Activated CD8-positive, alpha-beta memory T cell treated with anti-CD3 and anti-CD28 coated beads, Interleukin-2, amount 50 U/mL, for 48 hours (primary cell): ENCODE results near the gene POM121C.
A peak's percentile ranks its signal among the peaks of the same experiment; 100 is the strongest.
"Not testable (repeated sequence)": the region's sequence is repeated elsewhere in the genome, so short reads cannot be mapped to it uniquely, and the experiment has no call there.

Experiments
- DNase-seq: peaks from one replicate; pipeline ENCODE4 v3.0.0-alpha.2; 2020

Gene POM121C

GRCh38 chr7:75485979-75486643 is at the start of gene POM121C:
Gene POM121C (minus strand): TSS chr7:75486299. CDS start chr7:75441496, 44,803 bp downstream.
- DNase-seq = peak; percentile 91

- peak; percentile 40 for DNase-seq
Measured at GRCh38 chr7:75534727-75535307, 48.7 kb upstream of the POM121C start.

DNA sequence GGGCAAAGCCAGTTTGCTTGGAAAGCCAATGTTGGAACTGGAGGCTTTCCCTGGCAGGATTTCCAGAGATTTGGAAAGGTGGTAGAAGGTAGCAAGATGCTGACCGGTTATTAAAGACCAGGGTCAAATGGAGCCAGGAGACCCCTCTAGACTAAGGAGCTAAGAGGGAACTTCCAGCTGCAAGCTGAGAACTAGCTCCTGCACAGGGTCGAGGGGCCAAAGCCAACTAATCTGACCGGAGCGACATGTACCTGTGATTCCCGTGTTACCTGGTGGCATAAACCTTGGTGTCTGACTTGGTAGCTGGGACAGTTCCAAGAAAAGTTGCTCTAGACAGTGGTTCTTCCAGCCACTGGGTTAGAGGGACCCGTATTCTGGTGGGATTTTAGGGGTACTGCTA is 47.8 kb upstream of the POM121C start:
- DNase-seq = peak; percentile 26

- DNase-seq = peak; percentile 7
Measured at GRCh38 chr7:75532639-75533038, 46.5 kb upstream of the POM121C start.

- DNase-seq = no peak
Measured at GRCh38 chr7:75531359-75531821, 45.3 kb upstream of the POM121C start.

DNA sequence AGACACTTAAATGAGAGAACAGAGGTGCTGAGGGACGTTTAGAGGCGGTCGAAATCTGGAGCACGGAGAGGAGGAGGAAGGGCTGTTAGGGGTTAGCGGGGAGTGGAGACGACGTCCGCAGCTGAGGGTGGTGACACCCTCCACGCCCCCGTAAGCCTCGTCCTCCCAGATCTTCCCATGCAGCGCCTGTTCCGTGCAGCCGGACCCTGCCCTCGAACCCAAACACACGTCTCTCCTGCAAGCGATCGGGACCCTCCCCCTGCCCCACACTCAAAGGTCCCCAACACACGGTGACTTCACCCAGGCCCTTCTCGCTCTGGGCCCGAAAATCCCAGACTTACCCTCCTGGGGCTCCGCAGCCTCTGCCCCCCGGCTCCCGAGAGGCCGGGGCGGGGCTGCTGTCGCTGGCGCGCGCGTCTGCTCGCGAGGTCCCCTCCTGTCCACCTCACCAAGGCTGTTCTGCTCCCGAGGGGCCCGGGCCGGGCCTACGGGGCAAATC is 41.2 kb upstream of the POM121C start:
- peak; percentile 59 for DNase-seq

- not testable (repeated sequence) for DNase-seq
Measured at GRCh38 chr7:75521727-75522126, 35.6 kb upstream of the POM121C start.

- DNase-seq = not testable (repeated sequence)
Measured at GRCh38 chr7:75518842-75519241, 32.7 kb upstream of the POM121C start.

DNA sequence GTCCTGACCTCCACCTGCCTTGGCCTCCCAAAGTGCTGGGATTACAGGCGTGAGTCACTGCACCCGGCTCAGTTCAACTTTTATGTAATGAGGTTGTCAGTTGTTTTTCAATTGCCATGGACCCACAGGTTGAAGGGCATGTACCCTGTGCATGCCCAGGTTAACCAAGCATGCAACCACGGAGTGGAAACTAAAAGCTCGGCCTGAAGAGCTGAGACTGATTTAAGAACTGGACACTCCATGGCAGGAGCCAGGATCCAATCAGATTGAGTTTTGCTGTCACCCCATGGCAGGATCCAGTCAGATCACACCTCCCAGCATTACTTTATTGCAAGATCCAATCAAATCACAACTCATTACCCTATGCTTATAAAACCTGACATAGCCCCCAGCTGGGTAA is 22.9 kb upstream of the POM121C start:
- not testable (repeated sequence) for DNase-seq

- DNase-seq = not testable (repeated sequence)
Measured at GRCh38 chr7:75492020-75492419, 5.9 kb upstream of the POM121C start, which contains the start of gene SPDYE5. Gene SPDYE5 (plus strand): TSS chr7:75492320. CDS start chr7:75494048, 1,728 bp downstream.

DNA sequence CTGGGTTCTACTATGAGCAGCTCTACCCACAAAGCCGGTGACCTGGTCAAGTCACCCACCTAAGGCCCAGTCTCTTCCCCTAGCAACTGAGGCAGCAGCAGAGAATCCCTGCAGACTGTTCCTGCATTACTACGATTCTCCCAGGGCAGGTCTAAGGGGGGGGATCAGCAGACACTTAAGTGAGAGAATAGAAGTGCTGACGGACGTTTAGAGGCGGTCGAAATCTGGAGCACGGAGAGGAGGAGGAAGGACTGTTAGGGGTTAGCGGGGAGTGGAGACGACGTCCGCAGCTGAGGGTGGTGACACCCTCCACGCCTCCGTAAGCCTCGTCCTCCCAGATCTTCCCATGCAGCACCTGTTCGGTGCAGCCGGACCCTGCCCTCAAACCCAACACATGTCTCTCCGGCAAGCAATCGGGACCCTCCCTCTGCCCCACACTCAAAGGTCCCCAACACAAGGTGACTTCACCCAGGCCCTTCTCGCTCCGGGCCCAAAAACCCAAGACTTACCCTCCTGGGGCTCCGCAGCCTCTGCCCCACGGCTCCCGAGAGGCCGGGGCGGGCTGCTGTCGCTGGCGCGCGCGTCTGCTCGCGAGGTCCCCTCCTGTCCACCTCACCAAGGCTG is 632 bp downstream of the POM121C start:
- DNase-seq = peak; percentile 60

- DNase-seq = not testable (repeated sequence)
Measured at GRCh38 chr7:75480313-75480712, 5.8 kb downstream of the POM121C start.

GRCh38 chr7:75477457-75477856 is 8.6 kb downstream of the POM121C start:
- not testable (repeated sequence) for DNase-seq

GRCh38 chr7:75470166-75470565 is 15.9 kb downstream of the POM121C start:
- DNase-seq = not testable (repeated sequence)

GRCh38 chr7:75460541-75460940 is 25.6 kb downstream of the POM121C start:
- not testable (repeated sequence) for DNase-seq

GRCh38 chr7:75458034-75458433 is 28.1 kb downstream of the POM121C start:
- DNase-seq = not testable (repeated sequence)

- not testable (repeated sequence) for DNase-seq
Measured at GRCh38 chr7:75456403-75456802, 29.7 kb downstream of the POM121C start.

- DNase-seq = not testable (repeated sequence)
Measured at GRCh38 chr7:75452494-75452955, 33.6 kb downstream of the POM121C start.

DNA sequence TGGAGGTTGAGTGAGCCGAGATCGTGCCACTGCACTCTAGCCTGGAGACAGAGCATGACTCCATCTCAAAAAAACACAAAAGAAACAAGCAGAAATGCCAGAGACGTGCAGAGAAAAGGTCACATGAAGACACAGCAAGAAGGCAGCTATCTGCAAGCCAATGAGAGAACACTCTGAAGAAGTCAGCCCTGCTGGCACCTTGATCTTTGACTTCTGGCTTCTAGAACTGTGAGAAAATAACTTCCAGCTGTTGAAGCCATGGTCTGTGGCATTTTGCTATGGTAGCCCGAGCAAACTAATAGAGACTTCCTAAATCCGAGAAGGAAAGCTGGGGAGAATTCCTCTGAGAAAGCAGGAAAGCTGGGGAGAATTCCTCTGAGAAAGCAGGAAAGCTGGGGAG is 36.2 kb downstream of the POM121C start:
- DNase-seq = not testable (repeated sequence)

DNA sequence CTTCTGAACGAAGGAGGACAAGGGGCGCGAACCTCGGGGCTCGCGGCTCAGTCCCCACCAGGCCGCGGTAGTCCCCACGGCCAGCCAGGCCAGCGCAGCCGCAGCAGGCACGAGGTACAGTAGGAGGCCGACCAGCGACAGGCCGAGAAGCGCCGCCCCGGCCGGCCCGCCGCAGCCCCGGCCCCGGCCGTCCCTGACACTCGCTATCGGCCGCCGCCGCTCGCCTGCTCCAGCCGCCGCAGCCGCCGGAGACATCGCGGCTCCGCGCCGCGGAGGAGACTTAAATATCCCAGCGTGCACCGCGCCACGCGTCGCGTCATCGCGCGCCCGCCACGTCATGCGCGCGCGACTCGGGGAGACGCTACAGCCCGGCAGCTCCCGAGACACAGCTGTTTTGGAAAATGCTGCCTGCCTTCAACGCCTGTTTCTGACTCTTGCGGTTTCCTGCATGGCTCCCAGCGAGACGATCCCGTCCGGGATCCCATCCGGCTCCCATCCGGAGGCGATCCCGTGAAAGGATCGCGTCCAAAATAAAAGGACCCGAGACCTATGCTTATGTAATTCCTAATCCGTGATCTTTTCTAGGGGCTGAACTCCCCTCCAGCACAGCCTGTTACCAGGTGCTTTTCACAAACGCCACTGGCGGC is 43.5 kb downstream of the POM121C start:
- DNase-seq = peak; percentile 65

GRCh38 chr7:75442101-75442464 is 44.0 kb downstream of the POM121C start:
- not testable (repeated sequence) for DNase-seq

DNA sequence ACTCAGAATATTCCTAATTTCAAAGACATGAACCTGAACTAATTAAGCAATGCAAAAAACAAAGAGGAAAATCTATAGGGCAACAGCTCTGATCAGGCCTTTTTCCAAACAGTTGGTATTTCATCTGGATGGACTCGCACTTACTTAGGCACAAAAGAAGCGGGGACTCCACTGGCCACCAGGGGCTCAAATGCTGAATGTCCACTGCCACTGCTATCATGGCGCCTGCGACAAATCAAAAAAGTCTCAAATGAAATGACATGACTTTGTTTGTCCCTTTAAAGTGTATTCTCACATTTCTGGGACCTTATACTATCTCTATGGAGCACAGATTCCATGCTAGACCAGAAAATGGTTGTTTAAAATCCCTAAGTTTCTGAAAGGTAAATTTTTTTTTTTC is 47.1 kb downstream of the POM121C start:
- DNase-seq = not testable (repeated sequence)

GRCh38 chr7:75423481-75423880 is 62.6 kb downstream of the POM121C start:
- not testable (repeated sequence) for DNase-seq
